Heart right ventricle (tissue), 16 donors: ENCODE data around the gene KCNN3. TPM values are rescaled to one million over a fixed set of nuclear protein-coding genes. Genes with fewer than 3 reads are reported as not detected.
"Not testable (repeated sequence)": the region's sequence is repeated elsewhere in the genome, so short reads cannot be mapped to it uniquely, and the experiment has no call there.

Experiments used
- ATAC-seq, 8 donors: fragments of 200-7000 bp; cut with Tn5 transposase; one replicate each; pipeline ENCODE4 v1.9.1; 2020; ENCODE audit warnings: mild to moderate bottlenecking in 8 of 8, moderate library complexity in 8 of 8, moderate number of reproducible peaks in 1 of 8
- DNase-seq, 2 donors: peaks; one replicate each; pipeline ENCODE4 v3.0.0-alpha.2; 2020
- H3K27ac ChIP-seq, 10 donors: fragments of 200-600 bp; sonication (generic) in 2 of 10; one replicate each; pipeline versions ENCODE4 v1.5.0 to v1.8.0; 2020 to 2022; ENCODE audit warnings: mild to moderate bottlenecking in 3 of 10
- H3K27me3 ChIP-seq, 7 donors: fragments of 200-600 bp; one replicate each; pipeline ENCODE4 v1.8.0; 2021 to 2022; ENCODE audit warnings: mild to moderate bottlenecking in 2 of 7
- H3K36me3 ChIP-seq, 9 donors: fragments of 200-600 bp; sonication (generic) in 1 of 9; one replicate each; pipeline versions ENCODE4 v1.5.0 to v1.8.0; 2020 to 2022; ENCODE audit warnings: mild to moderate bottlenecking in 2 of 9
- H3K4me1 ChIP-seq, 9 donors: fragments of 200-600 bp; sonication (generic) in 1 of 9; one replicate each; pipeline versions ENCODE4 v1.5.0 to v1.8.0; 2020 to 2022; ENCODE audit warnings: mild to moderate bottlenecking in 4 of 9
- H3K4me3 ChIP-seq, 10 donors: fragments of 200-600 bp; sonication (generic) in 2 of 10; one replicate each; pipeline versions ENCODE4 v1.5.0 to v1.8.0; 2020 to 2022; ENCODE audit warnings: mild to moderate bottlenecking in 7 of 10, moderate library complexity in 2 of 10
- H3K9me3 ChIP-seq, 11 donors: fragments of 200-600 bp in 10 of 11; sonication (generic) in 2 of 11; one replicate each; pipeline versions ENCODE4 v1.5.0 to v1.8.0; 2013 to 2022; ENCODE audit warnings: mild to moderate bottlenecking in 2 of 11, control low read depth in 1 of 11, moderate library complexity in 1 of 11
- CTCF ChIP-seq, 9 donors: fragments of 200-600 bp; sonication (generic) in 2 of 9; IDR thresholded peaks; one replicate each; pipeline versions ENCODE4 v1.5.0 to v1.8.0; 2021 to 2022; ENCODE audit warnings: antibody characterized with exemption in 9 of 9, mild to moderate bottlenecking in 5 of 9, moderate library complexity in 1 of 9
- WGBS, 2 donors: extraction: QIAGEN DNeasy Blood & Tissue Kit; methylation state at CpG; one replicate each; pipeline ENCODE4 v1.1.7; 2013; ENCODE audit warnings: inconsistent platforms in 1 of 2; 5-methylcytosine and 5-hydroxymethylcytosine counted together
- intact Hi-C, 10 donors: fragments of 100-400 bp; cut with DNase I; formaldehyde crosslinking; loops; one replicate each; pipeline versions ENCODE4 v1.11.1 to v1.14.2; 2022
- polyA plus RNA-seq, 2 donors: library from polyadenylated mRNA; stranded (reverse); fragments of 200-250 nt; gene quantifications; one replicate each; pipeline ENCODE4 v1.2.3, GENCODE V29; 2013
- total RNA-seq, 10 donors: library from RNA; stranded (reverse); fragmentation: NEBNext Ultra II Directional in 3 of 10; extraction: Animal tissue kit (Norgen Biotek cat#: 25700) in 3 of 10; gene quantifications; one replicate each; pipeline versions ENCODE4 v1.2.1 to v1.2.4, GENCODE V29; 2021 to 2023
- donor health status: Arrhythmogenic right ventricular cardiomyopathy.
- donor health status: ischemic (EF 13 %, LVEDD 7.1; RV severe dilation, severe dysfunction).
- donor health status: healthy with polysubstance abuse.
- donor health status: DM: no; HTN: yes; CAD: no.
- donor health status: DM: no; HTN: no; CAD: no.
- donor health status: ischemic (EF 25% LVEDD 6.9; RV normal size, moderate dysfunction).
- donor health status: ischemic (EF 25% LVEDD 5.7; RV mildly dilated, moderate dysfunction).
- donor health status: healthy.
- donor health status: DM: yes; HTN: yes; CAD: no.
- donor health status: Ischemic cardiomyopathy.
- donor health status: ischemic (EF 35%, LVEDD 5.7; RV mildly dilated, moderate dysfunction).
- donor health status: nonischemic (EF 11% LVEDD 7.7; RV severe dilation, severe dysfunction).
- donor health status: DM: yes; HTN: yes; CAD: no.
- donor health status: PGD.
- donor health status: ischemic (EF 29% LVEDD 5.4; RV normal size, mild dysfunction).
- donor health status: nonischemic (EF 23%, LVEDD 6.1; RV moderate dilation, normal function).

KCNN3 gene
- total and polyA plus RNA-seq, 12 donors, result 0.17 to 5.9 (median 2.6) TPM

- ATAC-seq (no peak), DNase-seq (no peak)
- 72 to 73% methylated on average over 3 of the region's 3 CpGs for WGBS, 2 donors
- Histone ChIP-seq H3K4me1 (no peaks in the 10 kb centered on the region), H3K4me3 (no peak overlapping the region), H3K36me3 (no peaks in the 10 kb centered on the region), H3K27ac (no peak overlapping the region), H3K27me3 (peaks cover 0 to 4% (median 0%) of the 10 kb centered on the region in 7 donors), H3K9me3 (no peaks in the 10 kb centered on the region)
- TF ChIP-seq CTCF (IDR thresholded peaks at IDR 0.05), result no peak
- intact Hi-C loops, result no loop called here
These were observed 181.0 kb downstream of the KCNN3 start for GRCh38 chr1:154689083-154689482.

- 17 to 24% methylated on average over 2 of the region's 2 CpGs for WGBS, 2 donors
- H3K27ac ChIP-seq, result no peak overlapping the region
- H3K36me3 ChIP-seq, result no peaks in the 10 kb centered on the region
- TF ChIP-seq CTCF (IDR thresholded peaks at IDR 0.05), result no peak
- no peaks in the 10 kb centered on the region for H3K9me3 ChIP-seq
- no peaks in the 10 kb centered on the region for H3K27me3 ChIP-seq
- no peaks in the 10 kb centered on the region for H3K4me1 ChIP-seq
- intact Hi-C loops, result no loop called here
- ATAC-seq, result no peak
- no peak for DNase-seq
- no peak overlapping the region for H3K4me3 ChIP-seq
These were observed 183.6 kb downstream of the KCNN3 start for GRCh38 chr1:154686507-154686906.

- 45 to 46% methylated on average over 4 of the region's 4 CpGs for WGBS, 2 donors
- Histone ChIP-seq H3K9me3 (no peaks in the 10 kb centered on the region), H3K4me3 (no peak overlapping the region), H3K27me3 (no peaks in the 10 kb centered on the region), H3K27ac (no peak overlapping the region), H3K36me3 (no peaks in the 10 kb centered on the region), H3K4me1 (no peaks in the 10 kb centered on the region)
- intact Hi-C loops, result no loop called here
- ATAC-seq, result no peak
- no peak for TF ChIP-seq CTCF (IDR thresholded peaks at IDR 0.05)
- DNase-seq, result no peak
These were observed 186.3 kb downstream of the KCNN3 start for GRCh38 chr1:154683820-154684219.

- Histone ChIP-seq H3K27me3 (no peaks in the 10 kb centered on the region), H3K36me3 (no peaks in the 10 kb centered on the region), H3K4me1 (no peaks in the 10 kb centered on the region), H3K9me3 (peaks cover 0 to 4% (median 0%) of the 10 kb centered on the region in 11 donors), H3K4me3 (no peak overlapping the region), H3K27ac (no peak overlapping the region)
- ATAC-seq (no peak), DNase-seq (no peak)
- WGBS, 2 donors, result 69 to 75% methylated on average over 13 of the region's 13 CpGs
- no peak for TF ChIP-seq CTCF (IDR thresholded peaks at IDR 0.05)
- intact Hi-C loops, result no loop called here
These were observed 187.8 kb downstream of the KCNN3 start for GRCh38 chr1:154682254-154682653.

GRCh38 chr1:154677844-154678243, 192.2 kb downstream of the KCNN3 start:
- H3K36me3 ChIP-seq, H3K4me1 ChIP-seq, H3K9me3 ChIP-seq, ATAC-seq, H3K27me3 ChIP-seq, DNase-seq, H3K27ac ChIP-seq, intact Hi-C loops, H3K4me3 ChIP-seq: not testable (repeated sequence)
- 92 to 93% methylated on average over 13 to 25 of the region's 27 CpGs for WGBS, 2 donors

GRCh38 chr1:154676847-154677246, 193.2 kb downstream of the KCNN3 start:
- H3K4me3 ChIP-seq, H3K9me3 ChIP-seq, intact Hi-C loops, ATAC-seq, H3K36me3 ChIP-seq, H3K27me3 ChIP-seq, H3K4me1 ChIP-seq, DNase-seq, H3K27ac ChIP-seq: not testable (repeated sequence)
- WGBS, 2 donors, result 72 to 77% methylated on average over 2 of the region's 2 CpGs

- H3K9me3 ChIP-seq, H3K4me1 ChIP-seq, H3K27me3 ChIP-seq, ATAC-seq, H3K4me3 ChIP-seq, H3K27ac ChIP-seq, DNase-seq, intact Hi-C loops, H3K36me3 ChIP-seq: not testable (repeated sequence)
- 70 to 72% methylated on average over 7 of the region's 7 CpGs for WGBS, 2 donors
These were observed 195.6 kb downstream of the KCNN3 start for GRCh38 chr1:154674456-154674855.

- H3K9me3 ChIP-seq, intact Hi-C loops, H3K4me1 ChIP-seq, H3K36me3 ChIP-seq, H3K27ac ChIP-seq, H3K27me3 ChIP-seq, ATAC-seq, H3K4me3 ChIP-seq, DNase-seq: not testable (repeated sequence)
- 74 to 78% methylated on average over 8 of the region's 8 CpGs for WGBS, 2 donors
These were observed 197.8 kb downstream of the KCNN3 start for GRCh38 chr1:154672245-154672644.
